ENCODE measurements around the gene TSPAN14.

Gene TSPAN14

GRCh38 chr10:80537736-80538480 lies 83.8 kb downstream of the TSPAN14 start, which contains the start of gene SH2D4B:
TSS of gene SH2D4B (plus strand) at chr10:80537902. CDS start at chr10:80538332, 430 bp downstream.
- Histone ChIP-seq H4K20me1 (ENCODE audit: low read depth, low read length) (no peaks in the 10 kb centered on the region), H3K4me2 (ENCODE audit: low read depth, low read length, poor library complexity, severe bottlenecking) (no peak within 1 kb of the TSS), H3K79me2 (ENCODE audit: insufficient read depth, low read length) (no peaks in the 10 kb centered on the region), H3K27ac (ENCODE audit: low read depth, low read length) (no peak within 1 kb of the TSS), H3F3A (ENCODE audit: insufficient read depth) (no peaks in the 10 kb centered on the region), H3K36me3 (ENCODE audit: low read length) (no peaks in the 10 kb centered on the region), H2AFZ (ENCODE audit: low read depth, low read length, severe bottlenecking) (no peak within 1 kb of the TSS), H3K9me2 (replicated peaks; ENCODE audit: insufficient read depth, low read length) (no peaks in the 10 kb centered on the region), H3K9ac (ENCODE audit: low read length) (no peak within 1 kb of the TSS), H3K9me3 (ENCODE audit: insufficient read depth, low read length) (no peaks in the 10 kb centered on the region), H3K4me3 (ENCODE audit: insufficient read depth, low read length, poor library complexity, severe bottlenecking) (no peak within 1 kb of the TSS), H3K27me3 (ENCODE audit: low read length) (no peaks in the 10 kb centered on the region)
- TF ChIP-seq CTCF (IDR thresholded peaks at IDR 0.05; ENCODE audit: insufficient read depth, low read length, poor library complexity, severe bottlenecking) (no peak), EZH2phosphoT487 (conservative IDR thresholded peaks at IDR 0.05; ENCODE audit: low read length) (no peak)

- H3K79me2 ChIP-seq (ENCODE audit: insufficient read depth, low read length) = no peaks in the 10 kb centered on the region
- no peak overlapping the region for H3K4me3 ChIP-seq (ENCODE audit: insufficient read depth, low read length, poor library complexity, severe bottlenecking)
- H3K27ac ChIP-seq (ENCODE audit: low read depth, low read length) = no peak overlapping the region
- H3K4me2 ChIP-seq (ENCODE audit: low read depth, low read length, poor library complexity, severe bottlenecking) = no peak overlapping the region
- no peaks in the 10 kb centered on the region for H3K36me3 ChIP-seq (ENCODE audit: low read length)
- no peaks in the 10 kb centered on the region for H3K9me2 ChIP-seq (replicated peaks; ENCODE audit: insufficient read depth, low read length)
- H3K27me3 ChIP-seq (ENCODE audit: low read length) = no peaks in the 10 kb centered on the region
- no peaks in the 10 kb centered on the region for H3F3A ChIP-seq (ENCODE audit: insufficient read depth)
- H2AFZ ChIP-seq (ENCODE audit: low read depth, low read length, severe bottlenecking) = no peak overlapping the region
- no peak for TF ChIP-seq CTCF (IDR thresholded peaks at IDR 0.05; ENCODE audit: insufficient read depth, low read length, poor library complexity, severe bottlenecking)
- TF ChIP-seq EZH2phosphoT487 (conservative IDR thresholded peaks at IDR 0.05; ENCODE audit: low read length) = no peak
- H4K20me1 ChIP-seq (ENCODE audit: low read depth, low read length) = no peaks in the 10 kb centered on the region
- H3K9ac ChIP-seq (ENCODE audit: low read length) = no peak overlapping the region
- no peaks in the 10 kb centered on the region for H3K9me3 ChIP-seq (ENCODE audit: insufficient read depth, low read length)
Measured at GRCh38 chr10:80538481-80539185, 84.5 kb downstream of the TSPAN14 start.

- no peak overlapping the region for H3K4me2 ChIP-seq (ENCODE audit: low read depth, low read length, poor library complexity, severe bottlenecking)
- H2AFZ ChIP-seq (ENCODE audit: low read depth, low read length, severe bottlenecking) = no peak overlapping the region
- no peaks in the 10 kb centered on the region for H4K20me1 ChIP-seq (ENCODE audit: low read depth, low read length)
- H3K27ac ChIP-seq (ENCODE audit: low read depth, low read length) = no peak overlapping the region
- no peak overlapping the region for H3K4me3 ChIP-seq (ENCODE audit: insufficient read depth, low read length, poor library complexity, severe bottlenecking)
- H3K36me3 ChIP-seq (ENCODE audit: low read length) = no peaks in the 10 kb centered on the region
- H3K9me3 ChIP-seq (ENCODE audit: insufficient read depth, low read length) = no peaks in the 10 kb centered on the region
- TF ChIP-seq CTCF (IDR thresholded peaks at IDR 0.05; ENCODE audit: insufficient read depth, low read length, poor library complexity, severe bottlenecking) = no peak
- TF ChIP-seq EZH2phosphoT487 (conservative IDR thresholded peaks at IDR 0.05; ENCODE audit: low read length) = no peak
- no peaks in the 10 kb centered on the region for H3K27me3 ChIP-seq (ENCODE audit: low read length)
- H3K9me2 ChIP-seq (replicated peaks; ENCODE audit: insufficient read depth, low read length) = no peaks in the 10 kb centered on the region
- H3F3A ChIP-seq (ENCODE audit: insufficient read depth) = no peaks in the 10 kb centered on the region
- H3K79me2 ChIP-seq (ENCODE audit: insufficient read depth, low read length) = no peaks in the 10 kb centered on the region
- no peak overlapping the region for H3K9ac ChIP-seq (ENCODE audit: low read length)
Measured at GRCh38 chr10:80539421-80540031, 85.4 kb downstream of the TSPAN14 start.
